ENCODE results near the gene SHD.
A peak's percentile ranks its signal among the peaks of the same experiment; 100 is the strongest.
"Not testable (repeated sequence)": the region's sequence is repeated elsewhere in the genome, so short reads cannot be mapped to it uniquely, and the experiment has no call there.

SHD gene

DNA sequence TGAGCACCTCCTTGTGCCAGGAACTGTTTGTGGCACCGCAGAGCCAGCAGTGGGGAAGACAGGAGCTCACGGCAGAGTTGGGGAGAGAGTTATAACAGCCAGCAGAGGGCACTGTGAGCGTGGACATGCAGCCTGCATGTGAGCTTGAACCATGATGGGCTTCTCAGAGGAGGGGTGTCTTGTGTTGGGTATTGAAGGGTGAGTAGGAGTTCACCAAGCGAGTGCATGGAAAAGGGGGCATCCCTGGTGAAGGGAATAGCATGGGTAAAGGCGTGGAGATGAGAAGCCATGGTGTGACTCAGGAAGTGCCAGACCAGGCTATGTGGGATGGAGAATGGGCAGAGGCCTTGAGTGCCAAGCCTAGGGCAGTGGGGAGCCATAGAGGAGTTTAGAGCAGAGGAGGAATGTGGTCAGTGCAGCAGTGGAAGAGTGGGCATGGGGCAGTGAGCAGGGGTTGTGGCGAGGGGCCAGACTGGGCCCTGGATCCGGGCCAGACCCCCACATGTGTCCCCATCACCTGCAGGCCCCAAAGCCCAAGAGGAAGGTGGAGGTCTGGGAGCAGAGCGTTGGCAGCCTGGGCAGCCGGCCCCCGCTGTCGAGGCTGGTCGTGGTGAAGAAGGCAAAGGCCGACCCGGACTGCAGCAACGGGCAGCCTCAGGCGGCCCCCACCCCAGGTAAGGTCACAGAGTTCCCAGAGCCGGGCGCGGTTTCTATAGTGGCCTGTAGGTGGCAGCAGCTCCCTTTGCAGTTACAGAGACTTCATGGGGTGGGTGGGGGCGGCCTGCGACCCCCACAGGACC is 11.8 kb upstream of the SHD start:
- DNase-seq (ENCODE audit: low read depth in 1 of 2, low spot score in 1 of 2): peak; percentile 31 to 40

DNA sequence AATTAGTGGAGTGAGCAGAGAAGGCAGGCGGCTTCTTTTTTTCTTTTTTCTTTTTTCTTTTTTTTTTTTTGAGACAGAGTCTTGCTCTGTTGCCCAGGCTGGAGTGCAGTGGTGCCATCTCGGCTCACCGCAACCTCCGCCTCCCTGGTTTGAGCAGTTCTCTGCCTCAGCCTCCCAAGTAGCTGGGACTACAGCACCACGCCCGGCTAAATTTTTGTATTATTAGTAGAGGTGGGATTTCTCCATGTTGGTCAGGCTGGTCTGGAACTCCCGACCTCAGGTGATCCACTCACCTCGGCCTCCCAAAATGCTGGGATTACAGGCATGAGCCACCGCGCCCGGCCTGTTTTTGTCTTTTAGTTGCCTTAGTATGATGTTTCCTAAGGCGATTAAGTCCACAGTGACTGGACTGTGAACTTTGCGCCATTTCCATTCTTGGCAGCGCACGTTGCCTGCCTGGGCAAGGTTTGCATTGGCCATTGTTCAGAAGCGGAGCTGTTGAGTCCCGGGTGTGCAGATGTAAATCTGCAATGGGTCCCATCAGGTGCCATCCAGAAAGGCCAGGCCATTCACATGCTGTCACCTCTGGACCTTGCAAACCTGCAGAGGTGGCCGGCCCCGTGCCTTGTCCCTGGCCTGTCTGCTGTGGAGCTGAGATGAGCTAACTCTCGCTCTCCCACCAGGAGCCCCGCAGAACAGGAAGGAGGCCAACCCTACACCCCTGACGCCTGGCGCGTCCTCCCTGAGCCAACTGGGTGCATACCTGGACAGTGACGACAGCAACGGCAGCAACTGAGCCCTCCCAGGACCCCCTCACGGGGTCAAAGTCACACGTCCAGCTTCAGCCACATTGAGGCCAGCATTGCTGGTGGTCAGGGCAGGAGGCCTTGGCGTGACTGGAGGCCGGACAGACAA is 10.9 kb upstream of the SHD start:
- DNase-seq (ENCODE audit: low read depth in 1 of 2, low spot score in 1 of 2): no peak

DNA sequence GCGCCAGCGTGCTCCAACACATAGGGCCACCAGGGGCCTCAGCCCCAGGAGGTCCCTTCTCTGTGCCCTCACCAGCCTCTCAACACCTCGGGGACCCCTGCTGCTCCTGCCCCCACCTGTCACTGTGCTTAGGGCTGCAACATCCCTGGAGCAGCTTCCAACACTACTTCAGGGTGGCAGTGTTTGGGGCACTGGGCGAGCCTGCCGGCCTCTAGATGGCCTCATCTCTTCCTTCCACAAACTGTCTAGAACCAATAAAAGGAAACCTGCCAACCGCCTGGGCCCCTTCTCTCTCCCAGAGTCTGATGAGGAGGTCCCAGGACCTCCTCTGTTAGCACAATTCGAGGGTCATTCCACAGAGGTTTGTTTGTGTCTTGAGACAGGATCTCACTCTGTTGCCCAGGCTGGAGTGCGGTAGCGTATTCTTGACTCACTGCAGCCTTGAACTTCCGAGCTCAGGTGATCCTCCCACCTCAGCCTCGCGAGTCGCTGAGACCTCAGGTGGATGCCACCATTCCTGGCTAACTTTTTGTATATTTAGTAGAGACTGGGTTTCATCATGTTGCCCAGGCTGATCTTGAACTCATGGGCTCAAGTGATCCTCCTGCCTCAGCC is 10.1 kb upstream of the SHD start:
- DNase-seq (ENCODE audit: low read depth in 1 of 2, low spot score in 1 of 2): no peak

DNA sequence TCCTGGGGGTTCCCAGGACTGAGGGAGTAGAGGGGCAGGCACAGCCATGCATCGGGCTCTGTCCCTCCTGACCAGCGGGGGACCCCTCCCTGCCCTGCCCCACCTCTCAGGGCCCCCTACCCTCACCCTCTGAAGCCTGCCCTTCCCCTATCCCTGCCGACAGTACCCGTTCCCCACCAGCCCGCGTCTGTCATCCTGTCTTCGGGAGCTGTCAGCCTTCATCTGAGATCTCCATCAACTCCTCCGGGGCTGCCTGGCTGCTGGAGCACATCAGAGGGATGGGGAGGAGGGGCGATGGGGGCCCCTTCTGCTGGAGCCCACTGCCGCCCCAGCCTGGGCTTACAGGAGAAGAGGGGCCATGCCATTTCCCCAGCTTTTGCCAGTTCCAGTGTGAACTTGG is 6.2 kb upstream of the SHD start:
- DNase-seq (ENCODE audit: low read depth in 1 of 2, low spot score in 1 of 2): no peak

DNA sequence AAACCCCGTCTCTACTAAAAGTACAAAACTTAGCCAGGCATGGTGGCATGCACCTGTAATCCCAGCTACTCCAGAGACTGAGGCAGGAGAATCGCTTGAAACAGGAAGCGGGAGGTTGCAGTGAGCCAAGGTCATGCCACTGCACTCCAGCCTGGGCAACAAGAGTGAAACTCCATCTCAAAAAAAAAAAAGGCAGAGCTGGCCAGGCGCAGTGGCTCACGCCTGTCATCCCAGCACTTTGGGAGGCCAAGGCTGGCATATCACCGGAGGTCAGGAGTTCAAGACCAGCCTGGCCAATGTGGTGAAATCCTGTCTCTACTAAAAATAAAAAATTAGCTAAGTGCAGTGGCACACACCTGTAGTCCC is 4.8 kb upstream of the SHD start:
- DNase-seq (ENCODE audit: low read depth in 1 of 2, low spot score in 1 of 2): not testable (repeated sequence)

DNA sequence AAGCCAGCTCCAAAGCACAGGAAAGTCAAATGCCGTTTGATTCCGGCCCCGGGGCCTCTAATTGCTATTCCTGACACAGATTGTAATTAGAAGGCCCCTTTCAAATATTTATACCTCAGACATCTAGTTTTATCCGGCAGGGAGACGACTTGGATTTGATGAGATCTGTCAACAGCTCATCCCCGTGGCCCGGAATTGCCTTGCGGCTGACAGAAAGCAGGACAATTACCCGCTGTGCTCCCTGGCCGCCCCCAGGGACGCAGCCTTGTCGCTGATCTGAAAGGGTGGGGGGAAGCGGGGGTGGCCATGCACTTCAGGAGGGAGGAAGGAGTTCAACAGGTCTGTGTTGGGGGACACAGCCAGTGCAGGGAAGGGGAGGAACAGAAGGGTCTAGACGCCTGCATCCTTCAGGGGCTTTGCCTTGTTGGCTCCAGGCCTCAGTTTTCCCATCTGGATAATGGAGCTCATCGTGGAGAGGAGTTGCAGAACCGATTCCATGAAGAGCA is 1.8 kb upstream of the SHD start:
- DNase-seq (ENCODE audit: low read depth in 1 of 2, low spot score in 1 of 2): no peak

DNA sequence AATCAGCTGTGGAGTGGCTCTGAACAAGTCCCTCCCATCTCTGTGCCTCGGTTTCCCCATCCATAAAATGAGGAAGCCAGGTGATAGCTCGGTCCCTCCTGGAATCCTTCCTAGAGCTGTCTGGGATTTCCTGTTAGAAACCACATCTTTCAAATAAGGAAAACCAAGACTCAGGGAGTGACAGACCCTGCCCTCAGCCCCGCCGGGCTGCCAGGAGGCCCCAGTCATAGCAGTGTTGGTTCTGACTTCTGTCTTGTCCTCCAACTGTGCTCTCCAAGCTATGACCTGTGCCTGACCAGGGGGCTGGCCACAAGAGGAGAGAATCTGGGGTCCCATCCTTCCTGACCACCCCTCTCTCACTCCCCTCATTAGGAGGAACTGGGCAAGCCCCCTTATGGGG is 1.1 kb upstream of the SHD start:
- no peak for DNase-seq (ENCODE audit: low read depth in 1 of 2, low spot score in 1 of 2)

DNA sequence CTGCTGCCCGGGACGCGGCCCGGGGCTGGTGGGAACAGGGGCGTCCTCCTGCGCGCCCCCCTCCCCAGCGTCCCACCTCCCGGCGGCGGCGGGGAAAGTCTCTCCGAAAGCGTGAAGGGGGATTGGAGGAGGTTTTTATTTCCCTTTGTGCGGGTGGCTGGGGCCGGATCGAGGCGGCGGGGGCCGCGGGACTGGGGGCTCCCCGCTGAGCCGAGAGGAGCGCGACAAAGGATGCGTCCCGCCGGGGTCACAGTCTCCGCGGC is 132 bp downstream of the SHD start:
- DNase-seq (ENCODE audit: low read depth in 1 of 2, low spot score in 1 of 2): no peak

DNA sequence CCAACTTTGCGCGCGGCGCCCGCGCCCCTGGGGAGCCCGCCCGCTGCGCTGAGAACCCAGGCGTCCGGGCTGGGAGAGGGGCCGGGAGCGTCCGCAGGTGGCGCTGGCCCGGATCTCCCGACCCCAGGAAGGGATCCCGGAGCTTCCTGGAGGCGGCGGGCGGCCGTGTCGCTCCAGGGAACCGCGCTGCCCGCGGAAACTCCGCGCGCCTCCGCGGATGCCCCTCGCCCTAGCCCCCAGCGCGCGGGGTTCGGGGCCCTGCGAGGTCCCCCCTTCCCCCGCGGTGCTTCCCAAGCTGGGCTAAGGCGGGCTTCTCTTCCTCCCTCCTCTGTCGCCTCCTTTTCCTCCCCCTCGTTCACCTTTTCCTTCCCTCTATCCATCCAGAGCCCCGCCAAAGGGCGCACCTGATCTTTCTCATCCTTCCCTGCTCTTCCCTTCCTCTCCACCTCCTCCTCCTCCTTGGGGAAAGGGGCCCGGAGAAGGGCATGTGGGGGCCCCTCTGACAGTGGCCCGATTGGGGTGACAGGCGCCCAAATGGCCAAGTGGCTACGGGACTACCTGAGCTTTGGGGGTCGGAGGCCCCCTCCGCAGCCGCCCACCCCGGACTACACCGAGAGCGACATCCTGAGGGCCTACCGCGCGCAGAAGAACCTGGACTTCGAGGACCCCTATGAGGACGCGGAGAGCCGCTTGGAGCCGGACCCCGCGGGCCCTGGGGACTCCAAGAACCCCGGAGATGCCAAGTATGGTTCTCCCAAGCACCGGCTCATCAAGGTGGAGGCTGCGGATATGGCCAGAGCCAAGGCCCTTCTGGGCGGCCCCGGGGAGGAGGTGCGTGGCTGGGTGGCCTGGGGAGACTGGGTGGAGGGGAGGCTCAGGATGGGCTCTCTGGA is 710 bp downstream of the SHD start:
- no peak for DNase-seq (ENCODE audit: low read depth in 1 of 2, low spot score in 1 of 2)

DNA sequence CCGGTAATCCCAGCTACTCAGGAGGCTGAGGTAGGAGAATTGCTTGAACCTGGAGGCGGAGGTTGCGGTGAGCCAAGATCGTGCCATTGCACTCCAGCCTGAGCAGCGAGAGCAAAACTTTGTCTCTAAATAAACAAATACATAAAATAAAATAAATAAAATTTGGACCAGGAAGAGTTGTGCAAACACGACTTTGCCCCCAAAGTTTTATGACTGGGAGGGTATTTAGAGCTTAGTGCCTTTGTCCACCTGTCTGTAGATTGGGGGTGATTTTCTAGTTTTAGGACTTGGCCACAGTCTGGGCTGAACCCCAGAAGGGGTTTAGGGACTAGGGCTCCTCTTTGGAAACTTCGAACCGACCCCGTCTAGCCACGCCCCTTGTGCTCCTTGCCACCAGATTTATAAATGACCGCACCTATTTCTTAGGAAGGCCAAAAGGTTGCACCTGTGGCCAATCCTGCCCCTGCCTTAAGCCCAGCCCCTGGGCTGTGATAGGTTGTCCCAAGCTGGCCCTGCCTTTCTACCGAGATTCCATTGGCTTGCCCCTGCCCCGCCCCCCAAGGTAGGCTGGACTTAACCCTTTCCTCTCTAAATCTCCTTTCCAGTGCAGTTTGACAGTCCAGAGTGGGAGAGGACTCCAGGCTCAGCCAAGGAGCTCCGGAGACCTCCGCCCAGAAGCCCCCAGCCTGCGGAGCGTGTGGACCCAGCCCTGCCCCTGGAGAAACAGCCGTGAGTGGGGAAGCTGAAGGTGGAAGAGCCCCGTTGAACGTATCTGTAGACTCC is 5.3 kb downstream of the SHD start:
- no peak for DNase-seq (ENCODE audit: low read depth in 1 of 2, low spot score in 1 of 2)

DNA sequence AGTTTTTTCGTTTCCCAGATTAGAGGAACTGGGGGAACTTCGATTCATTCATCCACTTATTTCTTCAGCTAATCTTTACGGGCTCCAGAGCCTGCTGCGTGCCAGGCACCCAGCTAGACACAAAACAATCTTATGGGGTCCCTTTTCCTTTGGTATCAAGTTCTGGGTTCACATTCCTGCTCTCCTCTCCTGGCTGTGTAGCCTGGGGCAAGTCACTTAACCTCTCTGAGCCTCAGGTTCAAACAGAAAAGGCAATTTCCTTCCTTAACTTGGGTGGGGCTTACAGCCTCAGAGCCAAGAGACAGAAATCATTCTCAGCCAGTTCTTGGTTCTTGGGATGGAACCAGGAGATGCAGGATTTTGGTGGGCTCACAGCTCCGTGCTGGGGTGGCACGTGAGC is 5.9 kb downstream of the SHD start:
- DNase-seq (ENCODE audit: low read depth in 1 of 2, low spot score in 1 of 2): no peak

DNA sequence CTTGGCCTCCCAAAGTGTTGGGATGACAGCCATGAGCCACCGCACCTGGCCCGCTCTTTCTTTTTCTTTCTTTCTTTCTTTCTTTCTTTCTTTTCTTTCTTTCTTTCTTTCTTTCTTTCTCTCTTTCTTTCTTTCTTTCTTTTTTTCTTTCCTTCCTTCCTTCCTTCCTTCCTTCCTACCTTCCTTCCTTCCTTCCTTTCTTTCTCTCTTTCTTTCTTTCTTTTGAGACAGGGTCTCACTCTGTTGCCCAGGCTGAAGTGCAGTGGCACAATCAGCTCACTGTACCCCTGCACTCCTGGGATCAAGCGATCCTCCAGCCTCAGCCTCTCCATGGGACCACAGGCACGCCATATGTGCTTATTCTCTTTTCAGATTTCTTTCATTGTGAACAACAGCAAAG is 7.1 kb downstream of the SHD start:
- not testable (repeated sequence) for DNase-seq (ENCODE audit: low read depth in 1 of 2, low spot score in 1 of 2)

DNA sequence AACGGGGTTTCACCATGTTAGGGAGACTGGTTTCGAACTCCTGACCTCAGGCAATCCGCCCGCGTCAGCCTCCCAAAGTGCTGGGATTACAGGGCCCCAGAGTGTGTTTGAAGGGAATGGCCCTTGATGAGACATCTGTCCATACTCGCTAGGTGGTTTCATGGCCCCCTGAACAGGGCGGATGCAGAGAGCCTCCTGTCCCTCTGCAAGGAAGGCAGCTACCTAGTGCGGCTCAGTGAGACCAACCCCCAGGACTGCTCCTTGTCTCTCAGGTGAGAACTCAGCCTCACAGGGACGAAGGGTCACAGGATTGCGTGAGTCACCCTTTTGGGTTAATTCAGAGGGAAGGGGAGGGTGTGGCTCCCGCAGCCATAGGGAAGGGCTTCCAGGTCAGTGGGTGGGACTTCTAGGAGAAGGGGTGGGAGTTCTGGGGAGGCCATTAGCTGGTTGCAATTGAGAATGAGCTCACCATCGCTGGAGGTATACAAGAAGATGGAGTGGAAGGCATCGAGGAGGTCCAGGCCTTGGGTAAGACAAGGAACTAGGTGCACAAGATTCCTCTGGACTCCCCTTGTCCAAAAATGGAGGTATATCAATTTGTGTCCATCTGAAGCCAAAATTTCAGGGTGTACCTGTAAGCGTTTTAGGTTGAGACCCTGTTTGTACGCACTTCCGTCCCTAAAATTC is 9.2 kb downstream of the SHD start:
- DNase-seq (ENCODE audit: low read depth in 1 of 2, low spot score in 1 of 2): no peak

DNA sequence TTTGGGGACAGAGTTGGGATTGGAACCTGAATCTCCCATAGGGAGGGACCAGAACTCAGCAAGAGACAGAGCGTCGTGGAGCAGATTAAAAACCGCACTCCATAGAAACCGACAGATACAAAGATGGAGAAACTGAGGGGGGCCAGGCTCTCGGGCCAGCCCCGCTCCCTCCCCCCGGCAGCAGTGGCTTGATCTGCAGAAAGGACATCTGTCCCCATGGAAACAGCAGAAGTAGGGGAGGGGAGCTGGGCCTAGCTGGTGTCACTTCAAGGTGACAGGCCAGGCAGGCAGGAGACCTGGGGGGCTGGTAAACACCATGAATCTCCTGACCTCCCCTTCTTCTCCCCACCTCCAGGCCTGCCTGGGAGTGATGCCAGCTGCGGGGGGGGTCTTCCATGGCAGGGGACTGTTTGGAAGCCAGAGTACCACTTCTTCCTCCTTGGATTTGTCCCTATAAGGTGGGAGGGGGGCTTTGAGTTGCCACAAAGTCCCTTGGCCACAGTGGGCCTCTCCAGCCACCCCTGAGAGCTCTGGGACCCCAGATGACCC is 12.2 kb downstream of the SHD start:
- DNase-seq (ENCODE audit: low read depth in 1 of 2, low spot score in 1 of 2): no peak

DNA sequence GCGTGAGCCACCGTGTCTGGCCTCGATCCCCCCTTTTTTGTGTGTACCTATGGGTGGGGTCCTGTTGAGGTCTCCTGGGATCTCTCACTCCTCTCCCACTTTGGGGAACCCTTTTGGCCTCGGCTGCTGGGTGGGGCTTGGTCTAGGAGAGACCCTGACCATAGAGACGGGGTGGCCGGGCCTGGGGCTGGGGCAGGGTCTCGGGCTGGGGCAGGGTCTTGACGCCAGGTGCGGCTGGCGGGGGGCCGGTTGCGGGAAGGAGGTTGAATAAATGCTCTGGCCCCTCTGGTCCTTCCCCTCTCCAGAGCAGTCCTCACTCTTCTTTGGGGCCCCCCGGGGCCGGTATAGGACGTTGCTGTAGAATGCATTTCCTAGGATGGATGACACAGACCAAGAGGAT is 13.4 kb downstream of the SHD start:
- DNase-seq (ENCODE audit: low read depth in 1 of 2, low spot score in 1 of 2): no peak

DNA sequence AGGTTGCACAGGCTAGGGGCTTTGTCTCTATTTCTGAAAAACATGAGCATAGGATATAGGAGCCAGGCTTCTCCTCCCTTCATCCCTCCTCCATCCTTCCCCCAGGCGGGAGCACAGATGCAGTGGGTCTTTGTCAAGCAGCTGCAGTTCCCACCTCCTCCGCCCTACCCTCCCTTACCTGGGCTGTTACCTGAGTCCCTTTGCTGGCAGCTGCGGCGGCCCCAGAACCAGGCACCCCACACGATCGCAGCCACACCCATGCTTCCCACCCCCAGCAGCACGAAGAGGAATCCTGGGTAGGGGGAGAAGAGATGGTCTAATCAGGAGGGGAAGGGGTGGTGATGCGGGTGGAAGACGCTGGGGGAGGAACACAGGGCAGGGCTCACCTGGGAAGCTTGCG is 15.3 kb downstream of the SHD start:
- no peak for DNase-seq (ENCODE audit: low read depth in 1 of 2, low spot score in 1 of 2)

DNA sequence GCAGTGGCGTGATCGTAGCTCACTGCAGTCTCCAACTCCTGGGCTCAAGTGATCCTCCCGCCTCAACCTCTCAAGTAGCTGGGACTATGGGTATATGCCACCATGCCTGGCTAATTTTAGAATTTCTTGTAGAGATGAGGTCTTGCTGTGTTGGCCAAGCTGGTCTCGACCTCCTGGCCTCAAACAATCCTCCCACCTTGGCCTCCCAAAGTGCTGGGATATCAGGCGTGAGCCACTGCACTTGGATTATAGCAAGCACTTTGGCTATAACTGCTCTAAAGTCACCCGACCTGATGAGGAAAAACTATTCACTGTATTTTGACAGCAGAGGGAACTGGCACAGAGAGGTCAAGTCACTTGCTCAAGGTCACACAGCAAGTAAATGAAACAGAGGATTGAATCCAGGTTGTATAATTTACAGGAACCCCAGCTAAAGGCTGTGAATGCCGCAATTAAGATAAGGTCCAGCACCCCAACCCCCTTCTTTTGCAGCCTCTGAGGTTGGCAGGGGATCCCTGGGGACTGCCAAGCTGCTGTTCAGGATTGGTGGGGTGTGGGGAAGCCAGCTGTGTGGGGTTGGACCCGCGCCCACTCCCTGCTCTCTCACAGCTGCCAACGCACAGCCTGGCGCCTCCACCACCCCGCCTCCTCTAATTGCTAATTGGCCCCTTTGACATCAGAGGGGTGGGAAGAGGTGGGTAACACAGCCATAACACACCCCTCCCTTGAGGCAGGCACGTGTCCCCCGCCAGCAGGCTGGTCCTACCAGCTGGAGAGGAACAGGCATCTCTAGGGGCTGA is 17.1 kb downstream of the SHD start:
- DNase-seq (ENCODE audit: low read depth in 1 of 2, low spot score in 1 of 2): no peak

Measured in activated CD4-positive, alpha-beta T cell treated with anti-CD3 and anti-CD28 coated beads, Interleukin-2, amount 50 U/mL, for 24 hours (primary cell).